ENCODE results near the gene BORCS5. TPM values are rescaled to one million over a fixed set of nuclear protein-coding genes. Genes with fewer than 3 reads are reported as not detected.

Gene BORCS5
- total and polyA plus RNA-seq, 2 of the 4 experiments (the other 2 are of a cell fraction) = 14.4 to 18.3 TPM

- H3K56ac ChIP-seq (ENCODE audit: extremely low read depth, insufficient read depth, low read length) = no peak overlapping the region
- no peaks in the 10 kb centered on the region for H3K36me3 ChIP-seq (ENCODE audit: control insufficient read depth, insufficient read depth, low read length)
- no peak overlapping the region for H2BK5ac ChIP-seq (ENCODE audit: low read depth, low read length, poor library complexity, severe bottlenecking)
- intact Hi-C loops (cut with micrococcal nuclease) (no loop called here), dilution Hi-C loops (cut with HindIII; ENCODE audit: low sequenced_read_pairs, unreplicated experiment) (no loop called here), in situ Hi-C loops (cut with MboI; ENCODE audit: low sequenced_read_pairs) (no loop called here)
- H4K5ac ChIP-seq (ENCODE audit: low read depth, low read length) = no peak overlapping the region
- no peaks in the 10 kb centered on the region for H3K27me3 ChIP-seq (ENCODE audit: control insufficient read depth, insufficient read depth, low read length)
- H4K20me1 ChIP-seq (ENCODE audit: insufficient read depth, low read length) = no peaks in the 10 kb centered on the region
- H2BK15ac ChIP-seq (ENCODE audit: low read depth, low read length) = no peak overlapping the region
- no peaks in the 10 kb centered on the region for H3K9me3 ChIP-seq (ENCODE audit: control insufficient read depth, insufficient read depth, low read length)
- H3K14ac ChIP-seq (replicated peaks; ENCODE audit: low read depth, low read length) = no peak overlapping the region
- no peak overlapping the region for H4K91ac ChIP-seq (ENCODE audit: insufficient read depth, low read depth, low read length)
- ATAC-seq (ENCODE audit: low read depth) = no peak
- H3K18ac ChIP-seq (ENCODE audit: low read depth, low read length) = no peak overlapping the region
- H3K79me1 ChIP-seq (ENCODE audit: low read depth in 1 of 2, low read length in 2 of 2) = peaks cover 20 to 31% of the 10 kb centered on the region in 2 experiments; a peak in 3 of 4 replicates
- POLR2A ChIA-PET (ENCODE audit: unreplicated experiment) = no interaction called here
- no peak overlapping the region for H2AK9ac ChIP-seq (replicated peaks; ENCODE audit: low read depth, low read length, poor library complexity)
- no peak overlapping the region for H2AK5ac ChIP-seq (ENCODE audit: low read depth, low read length)
- H3K4ac ChIP-seq (ENCODE audit: low read depth, low read length) = no peak overlapping the region
- H2BK120ac ChIP-seq (ENCODE audit: low read depth, low read length) = no peak overlapping the region
- TF ChIP-seq MXI1 (IDR thresholded peaks at IDR 0.05; ENCODE audit: borderline replicate concordance, low read depth, low read length) (no peak), CEBPB (IDR thresholded peaks at IDR 0.05; ENCODE audit: low read depth, low read length) (no peak), NFE2L2 (IDR thresholded peaks at IDR 0.05; ENCODE audit: low read depth, low read length) (no peak), BHLHE40 (IDR thresholded peaks at IDR 0.05; ENCODE audit: low read depth, low read length) (no peak), MAFK (IDR thresholded peaks at IDR 0.05; ENCODE audit: low read depth, low read length) (no peak), USF2 (IDR thresholded peaks at IDR 0.05; ENCODE audit: low read depth, low read length) (no peak), CTCF (conservative IDR thresholded peaks at IDR 0.05; ENCODE audit: low read depth, low read length) (no peak), RCOR1 (IDR thresholded peaks at IDR 0.05; ENCODE audit: insufficient replicate concordance, low read length) (no peak), POLR2A (IDR thresholded peaks at IDR 0.05; ENCODE audit: low read depth, low read length) (no peak), SMC3 (IDR thresholded peaks at IDR 0.05; ENCODE audit: low read depth, low read length) (no peak), FOS (IDR thresholded peaks at IDR 0.05; ENCODE audit: low read depth, low read length) (no peak), ELK1 (IDR thresholded peaks at IDR 0.05; ENCODE audit: borderline replicate concordance, low read depth, low read length) (no peak), RAD21 (IDR thresholded peaks at IDR 0.05; ENCODE audit: low read length) (no peak)
- no peak overlapping the region for H3K23ac ChIP-seq (ENCODE audit: low read depth, low read length)
- H2BK20ac ChIP-seq (ENCODE audit: low read depth, low read length) = no peak overlapping the region
- H3K4me1 ChIP-seq (ENCODE audit: control insufficient read depth, insufficient read depth, low read length) = peaks cover 10% of the 10 kb centered on the region
- peaks cover 5% of the 10 kb centered on the region; the same call in 1 of the 2 replicates for H3K9me1 ChIP-seq (ENCODE audit: insufficient read depth, low read length)
- no peak overlapping the region for H3K27ac ChIP-seq (ENCODE audit: insufficient read depth, low read length)
- no peak for DNase-seq
- no TSS peak for BruUV-seq (replicated peaks)
- CTCF ChIA-PET = no interaction called here
- no CpG with 5 or more reads among the region's 9 CpGs for WGBS, 2 experiments (ENCODE audit: extremely low coverage in 2 of 2, insufficient read length in 1 of 2)
- no peak overlapping the region for H2AFZ ChIP-seq (replicated peaks; ENCODE audit: low read length, poor library complexity)
- H4K8ac ChIP-seq (ENCODE audit: low read depth in 2 of 2, low read length in 2 of 2) = no peak overlapping the region
- H3K4me2 ChIP-seq (ENCODE audit: low read depth, low read length) = no peak overlapping the region
- H3K4me3 ChIP-seq (ENCODE audit: insufficient read depth, low read depth, low read length) = no peak overlapping the region
- no peak overlapping the region for H3K9ac ChIP-seq (ENCODE audit: low read depth, low read length)
Measured at GRCh38 chr12:12503384-12504078, 146.7 kb downstream of the BORCS5 start.

All from IMR-90 (cell line).